ENCODE results near the gene MTRF1.

The MTRF1 gene

DNA sequence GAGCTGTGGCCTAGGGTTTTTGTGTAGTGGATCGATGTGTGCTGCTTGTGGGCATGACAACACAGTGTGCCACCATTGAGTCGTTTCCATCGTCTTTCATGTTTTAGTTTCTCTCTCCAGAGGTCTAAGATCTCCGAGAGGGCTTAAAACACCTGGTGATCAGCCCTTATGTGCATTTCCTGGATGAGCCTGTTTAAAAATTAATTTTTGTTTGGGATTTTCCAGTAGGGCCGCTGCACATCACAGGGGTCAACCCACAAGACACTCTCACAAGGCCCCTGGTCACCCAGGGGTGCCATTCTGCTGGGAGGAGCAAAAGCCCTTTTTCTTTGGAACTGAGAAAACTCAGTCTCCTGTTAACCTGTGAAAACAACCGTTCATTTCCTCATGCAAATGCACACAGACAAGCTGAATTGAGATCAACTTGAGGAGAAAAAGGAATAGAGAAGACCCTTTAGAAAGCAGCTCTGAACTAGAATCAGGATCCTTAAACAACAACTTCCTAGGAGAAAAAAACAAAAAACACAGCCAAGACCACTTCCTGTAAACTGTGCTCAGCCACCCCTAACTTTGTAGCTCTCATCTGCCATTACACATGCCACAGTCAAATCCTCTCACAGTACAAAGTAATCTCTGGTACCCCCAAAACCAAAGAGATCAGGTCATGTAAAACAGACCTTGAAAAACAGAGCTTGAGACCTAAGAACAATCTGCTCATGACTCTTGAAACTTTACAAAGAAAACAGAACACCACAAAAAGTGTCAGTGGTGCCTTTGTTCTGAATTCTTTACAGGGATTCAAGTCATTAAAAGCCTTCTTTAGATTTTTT lies 8.3 kb upstream of the MTRF1 start:
- H3K4me1 ChIP-seq (ENCODE audit: control insufficient read depth, insufficient read depth, low read length) = no peaks in the 10 kb centered on the region
- H3K4me3 ChIP-seq (ENCODE audit: low read depth, low read length) = no peak overlapping the region
- no peak for TF ChIP-seq ZNF510 (tag by site-specific recombination; IDR thresholded peaks at IDR 0.05; ENCODE audit: insufficient replicate concordance)
- TF ChIP-seq KLF9 (tag by site-specific recombination; IDR thresholded peaks at IDR 0.05; ENCODE audit: low read depth) = no peak
- TF ChIP-seq, protein P1, sequence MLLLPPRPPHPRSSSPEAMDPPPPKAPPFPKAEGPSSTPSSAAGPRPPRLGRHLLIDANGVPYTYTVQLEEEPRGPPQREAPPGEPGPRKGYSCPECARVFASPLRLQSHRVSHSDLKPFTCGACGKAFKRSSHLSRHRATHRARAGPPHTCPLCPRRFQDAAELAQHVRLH (tag by site-specific recombination; IDR thresholded peaks at IDR 0.05) = no peak
- TF ChIP-seq ZXDB (tag by site-specific recombination; IDR thresholded peaks at IDR 0.05) = no peak
- TF ChIP-seq PRDM4 (tag by site-specific recombination; IDR thresholded peaks at IDR 0.05) = no peak
- no peak for TF ChIP-seq ZNF843 (tag by site-specific recombination; IDR thresholded peaks at IDR 0.05)
- TF ChIP-seq ZNF514 (tag by site-specific recombination; IDR thresholded peaks at IDR 0.05) = no peak
- TF ChIP-seq, protein P2, sequence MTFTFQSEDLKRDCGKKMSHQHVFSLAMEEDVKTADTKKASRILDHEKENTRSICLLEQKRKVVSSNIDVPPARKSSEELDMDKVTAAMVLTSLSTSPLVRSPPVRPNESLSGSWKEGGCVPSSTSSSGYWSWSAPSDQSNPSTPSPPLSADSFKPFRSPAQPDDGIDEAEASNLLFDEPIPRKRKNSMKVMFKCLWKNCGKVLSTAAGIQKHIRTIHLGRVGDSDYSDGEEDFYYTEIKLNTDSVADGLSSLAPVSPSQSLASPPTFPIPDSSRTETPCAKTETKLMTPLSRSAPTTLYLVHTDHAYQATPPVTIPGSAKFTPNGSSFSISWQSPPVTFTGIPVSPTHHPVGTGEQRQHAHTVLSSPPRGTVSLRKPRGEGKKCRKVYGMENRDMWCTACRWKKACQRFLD (tag by site-specific recombination; IDR thresholded peaks at IDR 0.05) = no peak
- no peak for TF ChIP-seq ZNF114 (tag by site-specific recombination; IDR thresholded peaks at IDR 0.05)
- TF ChIP-seq ZIC2 (tag by site-specific recombination; IDR thresholded peaks at IDR 0.05) = no peak
- no peak for TF ChIP-seq ZFHX2 (tag by site-specific recombination; conservative IDR thresholded peaks at IDR 0.05)
- TF ChIP-seq ZNF140 (tag by site-specific recombination; IDR thresholded peaks at IDR 0.05) = no peak
- no peak for TF ChIP-seq GLI2 (tag by site-specific recombination; IDR thresholded peaks at IDR 0.05; ENCODE audit: borderline replicate concordance, low read depth)
- no peak for TF ChIP-seq ZNF837 (tag by site-specific recombination; IDR thresholded peaks at IDR 0.05)
- no peak for TF ChIP-seq YY1 (tag by site-specific recombination; IDR thresholded peaks at IDR 0.05)
- ChIA-PET POLR2A (no interaction called here), CTCF (no interaction called here)
- no peak overlapping the region for H3K27ac ChIP-seq (ENCODE audit: extremely low read depth, low read depth, low read length)
- no peaks in the 10 kb centered on the region for H3K9me3 ChIP-seq (ENCODE audit: control insufficient read depth, insufficient read depth, low read depth, low read length)
- no peaks in the 10 kb centered on the region for H3K36me3 ChIP-seq (ENCODE audit: control insufficient read depth in 2 of 2, insufficient read depth in 1 of 2, low read length in 2 of 2)

- Histone ChIP-seq H3K4me1 (ENCODE audit: control insufficient read depth, insufficient read depth, low read length) (no peaks in the 10 kb centered on the region), H3K27ac (ENCODE audit: extremely low read depth, low read depth, low read length) (no peak overlapping the region), H3K9me3 (ENCODE audit: control insufficient read depth, insufficient read depth, low read depth, low read length) (no peaks in the 10 kb centered on the region), H3K36me3 (ENCODE audit: control insufficient read depth in 2 of 2, insufficient read depth in 1 of 2, low read length in 2 of 2) (no peaks in the 10 kb centered on the region), H3K4me3 (ENCODE audit: low read depth, low read length) (no peak overlapping the region)
- POLR2A ChIA-PET = interaction anchor here (0.6 kb wide), 1 partner anchor 42 kb away, joined by 3 read pairs; no protein-coding TSS in a partner anchor
- CTCF ChIA-PET = interaction anchor here (0.6 to 0.9 kb wide), 2 partner anchors 9 to 384 kb away, joined by 3 to 4 read pairs; no protein-coding TSS in a partner anchor
- TF ChIP-seq ELK4 (IDR thresholded peaks at IDR 0.05; ENCODE audit: borderline replicate concordance, low read depth, low read length) (no peak), TRIM28 (IDR thresholded peaks at IDR 0.05; ENCODE audit: borderline replicate concordance, low read length) (no peak), ZNF449 (tag by site-specific recombination; IDR thresholded peaks at IDR 0.05) (no peak), GLIS2 (tag by site-specific recombination; IDR thresholded peaks at IDR 0.05) (no peak), ZNF660 (tag by site-specific recombination; IDR thresholded peaks at IDR 0.05) (no peak), SP3 (tag by site-specific recombination; IDR thresholded peaks at IDR 0.05) (no peak), ZNF623 (tag by site-specific recombination; IDR thresholded peaks at IDR 0.05) (no peak), GFI1B (tag by site-specific recombination; IDR thresholded peaks at IDR 0.05) (no peak), ZNF510 (tag by site-specific recombination; IDR thresholded peaks at IDR 0.05; ENCODE audit: insufficient replicate concordance) (peak; percentile 59), ZNF776 (tag by site-specific recombination; IDR thresholded peaks at IDR 0.05; ENCODE audit: borderline replicate concordance) (no peak), ZSCAN16 (tag by site-specific recombination; IDR thresholded peaks at IDR 0.05) (no peak)
Observed at GRCh38 chr13:41268764-41269163, 5.4 kb upstream of the MTRF1 start.

All from HEK293 (cell line).